Activated CD4-positive, alpha-beta T cell treated with anti-CD3 and anti-CD28 coated beads for 36 hours (primary cell): ENCODE data around the gene CLDN9. TPM values are rescaled to one million over a fixed set of nuclear protein-coding genes. Genes with fewer than 3 reads are reported as not detected.

ENCODE experiments used
- ATAC-seq: fragments of 200-7000 bp; cut with Tn5 transposase; one replicate; pipeline ENCODE4 v1.10.0; 2021; ENCODE audit warnings: mild to moderate bottlenecking, moderate library complexity
- CTCF ChIA-PET: fragments of 350-600 bp; sonication (Branson Sonifier 250); formaldehyde crosslinking; loops from one replicate; lab custom pipeline; 2021; ENCODE audit warnings: antibody characterized with exemption; lab: Charles Lee
- POLR2A ChIA-PET: fragments of 350-600 bp; sonication (Branson Sonifier 250); formaldehyde crosslinking; loops from one replicate; lab custom pipeline; 2021; ENCODE audit warnings: antibody characterized with exemption, inconsistent platforms; lab: Charles Lee
- DNase-seq: peaks from one replicate; pipeline ENCODE4 v3.0.0-alpha.2; 2020
- H3K27ac Mint-ChIP-seq: one replicate; pipeline ENCODE4 v1.8.0; 2021; ENCODE audit warnings: mixed read lengths
- H3K27me3 Mint-ChIP-seq: one replicate; pipeline ENCODE4 v1.8.0; 2021; ENCODE audit warnings: mixed read lengths
- H3K36me3 Mint-ChIP-seq: one replicate; pipeline ENCODE4 v1.8.0; 2021; ENCODE audit warnings: low read depth, mixed read lengths
- H3K4me1 Mint-ChIP-seq: one replicate; pipeline ENCODE4 v1.8.0; 2021; ENCODE audit warnings: mixed read lengths
- H3K4me3 Mint-ChIP-seq: one replicate; pipeline ENCODE4 v1.8.0; 2021; ENCODE audit warnings: mild to moderate bottlenecking, moderate library complexity, mixed read lengths
- H3K9me3 Mint-ChIP-seq: one replicate; pipeline ENCODE4 v1.8.0; 2021; ENCODE audit warnings: low read depth, mixed read lengths
- intact Hi-C, 2 experiments: fragments of 100-400 bp; cut with DNase I in 1 of 2; cut with micrococcal nuclease in 1 of 2; formaldehyde crosslinking; loops; one replicate each; pipeline versions ENCODE4 v1.14.2 to v1.15.1; 2022 to 2024; cut with DNase I, micrococcal nuclease
- total RNA-seq, 2 experiments: library from RNA; stranded (reverse); gene quantifications; one replicate each; pipeline ENCODE4 v1.2.3, GENCODE V29; 2021

The CLDN9 gene
- total RNA-seq, 2 experiments from 2014 or later, result not detected

DNA sequence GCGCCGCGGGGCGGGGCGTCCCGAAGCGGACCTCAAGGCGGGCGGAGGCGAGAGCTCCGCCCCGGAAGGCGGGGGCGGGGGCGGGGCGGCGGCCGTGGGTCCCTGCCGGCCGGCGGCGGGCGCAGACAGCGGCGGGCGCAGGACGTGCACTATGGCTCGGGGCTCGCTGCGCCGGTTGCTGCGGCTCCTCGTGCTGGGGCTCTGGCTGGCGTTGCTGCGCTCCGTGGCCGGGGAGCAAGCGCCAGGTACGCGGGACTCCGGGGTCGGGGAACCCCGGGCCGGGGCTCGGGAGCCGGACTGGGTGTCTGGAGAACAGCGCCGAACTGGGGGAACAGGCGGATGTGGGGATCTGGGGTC lies 7.5 kb downstream of the CLDN9 start, which contains the start of gene TNFRSF12A:
TNFRSF12A (plus strand) TSS at position 122 of the 357 bp plus-strand sequence; CDS start at position 152, 30 bp downstream.
- peaks cover 46% of the 10 kb centered on the region for H3K4me1 Mint-ChIP-seq

GRCh38 chr16:3020604-3021448 lies 8.1 kb downstream of the CLDN9 start:
- Mint-ChIP-seq H3K4me3 (peak overlapping the region; percentile 74), H3K9me3 (no peaks in the 10 kb centered on the region), H3K4me1 (peaks cover 50% of the 10 kb centered on the region), H3K27ac (peak overlapping the region; percentile 97), H3K27me3 (peaks cover 7% of the 10 kb centered on the region), H3K36me3 (peaks cover 2% of the 10 kb centered on the region)
- ChIA-PET CTCF (interaction anchor here (0.6 to 3.8 kb wide), 9 partner anchors 7 to 502 kb away, joined by 3 to 39 read pairs (median 4); no protein-coding TSS in a partner anchor), POLR2A (interaction anchor here (0.6 to 1.8 kb wide), 5 partner anchors 13 to 55 kb away, joined by 3 to 7 read pairs (median 3); partner anchors contain the start of gene IL32)
- intact Hi-C loops, result loop anchor here (1.0 to 5.0 kb wide), 12 partner anchors 16 to 1286 kb away; partner anchors contain the start of genes ADCY9 (in 1 of the 2), CEMP1 (in 1 of the 2), ELOB (in 1 of the 2) and FLYWCH2 (in 1 of the 2)
- ATAC-seq, result peak; percentile 3
- peak; percentile 77 for DNase-seq

More for the DNA sequence above, 7.5 kb downstream of the CLDN9 start, which contains the start of gene TNFRSF12A:
- H3K27ac Mint-ChIP-seq, result peak within 1 kb of the TSS; percentile 97
- H3K9me3 Mint-ChIP-seq, result no peaks in the 10 kb centered on the region
- peak; percentile 85 for DNase-seq
- peak; percentile 2 for ATAC-seq
- CTCF ChIA-PET, result interaction anchor here (0.6 to 3.8 kb wide), 8 partner anchors 8 to 503 kb away, joined by 3 to 39 read pairs (median 4); no protein-coding TSS in a partner anchor
- H3K36me3 Mint-ChIP-seq, result peaks cover 2% of the 10 kb centered on the region
- intact Hi-C loops, result loop anchor here (1.0 to 5.0 kb wide), 12 partner anchors 15 to 1287 kb away; partner anchors contain the start of genes ADCY9 (in 1 of the 2), CEMP1 (in 1 of the 2), ELOB (in 1 of the 2) and FLYWCH2 (in 1 of the 2)
- H3K4me3 Mint-ChIP-seq, result peak within 1 kb of the TSS; percentile 74
- POLR2A ChIA-PET, result interaction anchor here (0.6 to 1.8 kb wide), 3 partner anchors 9 to 16 kb away, joined by 3 to 4 read pairs (median 3); no protein-coding TSS in a partner anchor
- peaks cover 7% of the 10 kb centered on the region for H3K27me3 Mint-ChIP-seq

- ATAC-seq, result peak; percentile 56
- intact Hi-C loops, result loop anchor here (2.0 to 5.0 kb wide), 11 partner anchors 17 to 1286 kb away; partner anchors contain the start of genes ADCY9 (in 1 of the 2), CEMP1 (in 1 of the 2), ELOB (in 1 of the 2) and FLYWCH2 (in 1 of the 2)
These were observed 8.9 kb downstream of the CLDN9 start for GRCh38 chr16:3021449-3022207.

DNA sequence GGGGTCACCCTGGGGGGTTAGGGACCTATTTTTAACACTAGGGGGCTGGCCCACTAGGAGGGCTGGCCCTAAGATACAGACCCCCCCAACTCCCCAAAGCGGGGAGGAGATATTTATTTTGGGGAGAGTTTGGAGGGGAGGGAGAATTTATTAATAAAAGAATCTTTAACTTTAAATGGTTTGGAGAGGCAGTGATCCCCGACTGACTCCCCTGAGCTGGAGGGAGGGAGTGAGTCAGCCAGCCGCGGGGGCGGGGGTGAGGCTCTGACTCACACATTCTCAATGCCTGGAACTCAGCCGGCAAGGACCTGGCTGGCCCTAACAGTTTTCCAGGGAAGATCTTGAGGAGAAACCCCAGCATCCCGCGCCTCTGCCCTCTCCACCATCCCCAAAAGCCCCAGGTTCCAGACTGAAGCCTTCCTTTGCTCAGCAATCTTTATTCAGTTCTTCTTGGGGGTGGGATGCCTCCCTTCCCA lies 9.5 kb downstream of the CLDN9 start:
- ATAC-seq (peak; percentile 37), DNase-seq (peak; percentile 97)
- peak overlapping the region; percentile 74 for H3K4me3 Mint-ChIP-seq
- H3K9me3 Mint-ChIP-seq, result no peaks in the 10 kb centered on the region
- CTCF ChIA-PET, result interaction anchor here (0.6 to 3.8 kb wide), 8 partner anchors 10 to 726 kb away, joined by 3 to 39 read pairs (median 5); no protein-coding TSS in a partner anchor
- H3K36me3 Mint-ChIP-seq, result peaks cover 14% of the 10 kb centered on the region
- intact Hi-C loops, result loop anchor here (5.0 kb wide), 8 partner anchors 35 to 1285 kb away; partner anchors contain the start of genes ADCY9 (in 1 of the 2), CEMP1 (in 1 of the 2), ELOB (in 1 of the 2) and RNPS1 (in 1 of the 2)
- H3K4me1 Mint-ChIP-seq, result peaks cover 50% of the 10 kb centered on the region
- H3K27me3 Mint-ChIP-seq, result peaks cover 5% of the 10 kb centered on the region
- POLR2A ChIA-PET, result interaction anchor here (0.5 to 1.3 kb wide), 7 partner anchors 14 to 192 kb away, joined by 3 to 7 read pairs (median 3); partner anchors contain the start of genes IL32 and ZSCAN10
- H3K27ac Mint-ChIP-seq, result peak overlapping the region; percentile 97

More at GRCh38 chr16:3021449-3022207, 8.9 kb downstream of the CLDN9 start:
- CTCF ChIA-PET, result interaction anchor here (0.6 to 3.8 kb wide), 5 partner anchors 10 to 173 kb away, joined by 3 to 39 read pairs (median 6); no protein-coding TSS in a partner anchor
- Mint-ChIP-seq H3K4me3 (peak overlapping the region; percentile 74), H3K9me3 (no peaks in the 10 kb centered on the region), H3K4me1 (peaks cover 50% of the 10 kb centered on the region), H3K27ac (peak overlapping the region; percentile 97), H3K27me3 (peaks cover 7% of the 10 kb centered on the region), H3K36me3 (peaks cover 8% of the 10 kb centered on the region)
- POLR2A ChIA-PET, result interaction anchor here (0.6 to 1.3 kb wide), 4 partner anchors 14 to 55 kb away, joined by 3 to 7 read pairs (median 3); partner anchors contain the start of gene IL32
- peak; percentile 95 for DNase-seq

DNA sequence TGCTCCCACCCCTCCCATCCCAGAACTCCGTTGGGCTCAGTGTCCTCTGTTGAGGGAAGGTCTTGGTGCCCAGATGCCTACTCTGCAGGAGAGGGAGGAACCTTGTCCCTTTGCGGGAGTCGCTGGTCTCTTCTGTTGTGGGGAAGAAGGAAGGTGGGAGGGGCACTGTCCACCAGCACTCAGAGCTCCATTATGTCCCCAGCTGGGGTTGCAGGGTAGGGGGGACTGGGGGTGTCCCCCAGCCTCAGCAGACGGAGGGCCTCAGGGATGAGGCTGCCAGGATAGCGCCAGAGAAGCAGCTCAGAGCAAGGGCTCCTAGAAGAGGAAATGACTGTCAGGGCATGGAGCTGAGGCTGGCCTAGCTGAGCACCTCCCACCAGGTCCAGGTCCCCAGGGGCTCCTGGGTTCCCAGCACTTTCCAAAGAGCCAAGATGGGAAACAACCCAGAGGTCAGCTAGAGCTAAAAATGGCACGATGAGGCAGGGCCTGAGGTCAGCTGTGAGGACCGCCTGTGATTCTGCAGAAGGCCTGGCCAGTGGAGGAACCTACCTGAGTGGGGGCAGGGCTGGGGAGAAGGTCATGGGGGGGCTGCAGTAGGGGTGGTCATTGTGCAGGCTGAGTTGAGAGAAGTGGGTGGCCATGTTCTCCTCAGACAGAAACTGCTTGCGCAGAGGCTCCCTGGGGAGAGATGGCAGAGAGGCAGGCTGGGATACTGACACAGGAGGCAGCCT lies 10.1 kb downstream of the CLDN9 start:
- peak; percentile 43 for DNase-seq
- peaks cover 53% of the 10 kb centered on the region for H3K4me1 Mint-ChIP-seq

DNA sequence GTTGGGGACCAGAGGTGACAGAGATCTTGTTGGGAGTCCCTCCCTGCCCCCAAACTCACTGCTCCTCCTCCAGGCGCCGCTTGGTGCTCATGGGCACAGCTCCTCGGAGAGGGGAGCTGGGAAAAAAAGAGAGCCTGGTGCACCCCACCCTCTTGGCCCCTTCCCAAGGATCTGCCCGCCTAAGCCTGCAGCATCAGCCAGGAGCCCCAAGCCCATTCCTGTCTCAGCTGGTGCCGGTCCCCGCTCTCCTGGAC lies 10.6 kb downstream of the CLDN9 start:
- intact Hi-C loops, result loop anchor here (5.0 kb wide), 8 partner anchors 34 to 1284 kb away; partner anchors contain the start of genes ADCY9 (in 1 of the 2), CEMP1 (in 1 of the 2), ELOB (in 1 of the 2) and RNPS1 (in 1 of the 2)
- peaks cover 4% of the 10 kb centered on the region for H3K27me3 Mint-ChIP-seq
- peak; percentile 66 for DNase-seq
- CTCF ChIA-PET, result interaction anchor here (1.0 to 3.8 kb wide), 5 partner anchors 9 to 40 kb away, joined by 3 to 39 read pairs (median 6); no protein-coding TSS in a partner anchor
- peaks cover 14% of the 10 kb centered on the region for H3K36me3 Mint-ChIP-seq
- no peak for ATAC-seq
- H3K4me1 Mint-ChIP-seq, result peaks cover 51% of the 10 kb centered on the region
- H3K27ac Mint-ChIP-seq, result peak overlapping the region; percentile 97
- H3K4me3 Mint-ChIP-seq, result peak overlapping the region; percentile 74
- no peaks in the 10 kb centered on the region for H3K9me3 Mint-ChIP-seq
- POLR2A ChIA-PET, result interaction anchor here (0.7 to 1.2 kb wide), 3 partner anchors 47 to 75 kb away, joined by 3 read pairs; partner anchors contain the start of gene ZSCAN10

More for the DNA sequence above, 10.1 kb downstream of the CLDN9 start:
- peaks cover 14% of the 10 kb centered on the region for H3K36me3 Mint-ChIP-seq
- intact Hi-C loops, result loop anchor here (5.0 kb wide), 8 partner anchors 34 to 1284 kb away; partner anchors contain the start of genes ADCY9 (in 1 of the 2), CEMP1 (in 1 of the 2), ELOB (in 1 of the 2) and RNPS1 (in 1 of the 2)
- ChIA-PET CTCF (interaction anchor here (0.6 to 3.8 kb wide), 8 partner anchors 9 to 727 kb away, joined by 3 to 39 read pairs (median 6); no protein-coding TSS in a partner anchor), POLR2A (interaction anchor here (0.5 to 1.2 kb wide), 5 partner anchors 41 to 191 kb away, joined by 3 to 4 read pairs (median 3); partner anchors contain the start of gene ZSCAN10)
- ATAC-seq, result no peak
- peak overlapping the region; percentile 74 for H3K4me3 Mint-ChIP-seq
- peak overlapping the region; percentile 97 for H3K27ac Mint-ChIP-seq
- H3K27me3 Mint-ChIP-seq, result peaks cover 5% of the 10 kb centered on the region
- H3K9me3 Mint-ChIP-seq, result no peaks in the 10 kb centered on the region

GRCh38 chr16:3023669-3024478 lies 11.2 kb downstream of the CLDN9 start, which contains the start of the genes HCFC1R1 and THOC6:
Gene HCFC1R1 (minus strand): TSS chr16:3023942. CDS start chr16:3023941, 1 bp downstream.
Gene THOC6 (plus strand): TSS chr16:3024035. CDS start chr16:3024327, 292 bp downstream.
- Mint-ChIP-seq H3K27ac (peak within 1 kb of the TSS; percentile 97), H3K4me3 (peak within 1 kb of the TSS; percentile 74), H3K27me3 (peaks cover 4% of the 10 kb centered on the region), H3K9me3 (no peaks in the 10 kb centered on the region), H3K4me1 (peaks cover 50% of the 10 kb centered on the region), H3K36me3 (peaks cover 14% of the 10 kb centered on the region)
- intact Hi-C loops, result loop anchor here (1.0 to 5.0 kb wide), 18 partner anchors 21 to 1283 kb away; partner anchors contain the start of genes ADCY9 (in 1 of the 2), CEMP1 (in 1 of the 2), ELOB (in 1 of the 2) and NTHL1 (in 1 of the 2)
- POLR2A ChIA-PET, result interaction anchor here (0.6 to 1.5 kb wide), 5 partner anchors 46 to 259 kb away, joined by 3 to 10 read pairs (median 3); partner anchors contain the start of gene ZNF213
- peak; percentile 74 for ATAC-seq
- CTCF ChIA-PET, result interaction anchor here (0.6 to 3.8 kb wide), 5 partner anchors 8 to 21 kb away, joined by 3 to 39 read pairs (median 6); no protein-coding TSS in a partner anchor
- DNase-seq, result peak; percentile 99
